HG03064 (cell line): ENCODE results near the gene ECEL1.
A peak's percentile ranks its signal among the peaks of the same experiment; 100 is the strongest.
"Not testable (repeated sequence)": the region's sequence is repeated elsewhere in the genome, so short reads cannot be mapped to it uniquely, and the experiment has no call there.

ENCODE experiments used
- ATAC-seq: cut with Tn5 transposase; IDR thresholded peaks from one replicate; pipeline ENCODE4 v1.9.1; 2021; ENCODE audit warnings: low read depth; ENCODE audit not compliant: unreplicated experiment

The ECEL1 gene

DNA sequence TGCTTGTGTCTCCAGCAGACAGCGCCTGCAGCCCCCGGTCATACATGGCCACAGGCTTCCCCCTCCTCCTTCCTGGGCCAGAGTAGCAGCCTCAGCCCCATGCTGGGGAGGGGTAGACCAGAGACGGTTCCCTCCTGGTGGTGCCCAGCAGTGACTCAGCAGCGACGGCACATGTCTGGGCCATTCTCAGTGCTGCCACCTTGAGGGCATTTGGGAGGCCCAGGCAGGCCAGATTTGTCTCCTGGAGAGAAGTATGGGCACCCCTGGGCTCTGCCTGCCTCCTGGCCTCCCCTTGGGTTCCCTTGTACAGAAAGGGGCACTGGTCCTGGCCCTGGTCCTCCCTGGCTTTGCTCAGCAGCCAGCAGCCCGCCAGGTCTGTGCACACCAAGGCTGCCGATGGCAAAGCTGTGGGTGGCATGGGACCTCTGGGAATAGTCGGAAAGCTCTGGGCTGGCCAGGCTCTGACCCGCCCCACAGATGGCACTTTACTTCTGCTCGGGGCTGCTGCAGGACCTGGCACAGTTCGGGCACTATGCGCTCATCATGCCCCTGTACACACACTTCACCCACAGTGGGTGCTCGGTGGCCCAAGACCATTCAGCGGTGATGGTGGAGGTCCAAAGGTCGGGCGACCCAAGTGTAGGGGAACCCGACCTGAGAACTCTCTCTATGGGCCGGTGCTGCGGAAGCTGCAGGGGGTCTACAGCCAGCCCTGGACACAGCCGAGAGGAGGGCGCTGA is 43.1 kb downstream of the ECEL1 start:
- ATAC-seq: no peak

DNA sequence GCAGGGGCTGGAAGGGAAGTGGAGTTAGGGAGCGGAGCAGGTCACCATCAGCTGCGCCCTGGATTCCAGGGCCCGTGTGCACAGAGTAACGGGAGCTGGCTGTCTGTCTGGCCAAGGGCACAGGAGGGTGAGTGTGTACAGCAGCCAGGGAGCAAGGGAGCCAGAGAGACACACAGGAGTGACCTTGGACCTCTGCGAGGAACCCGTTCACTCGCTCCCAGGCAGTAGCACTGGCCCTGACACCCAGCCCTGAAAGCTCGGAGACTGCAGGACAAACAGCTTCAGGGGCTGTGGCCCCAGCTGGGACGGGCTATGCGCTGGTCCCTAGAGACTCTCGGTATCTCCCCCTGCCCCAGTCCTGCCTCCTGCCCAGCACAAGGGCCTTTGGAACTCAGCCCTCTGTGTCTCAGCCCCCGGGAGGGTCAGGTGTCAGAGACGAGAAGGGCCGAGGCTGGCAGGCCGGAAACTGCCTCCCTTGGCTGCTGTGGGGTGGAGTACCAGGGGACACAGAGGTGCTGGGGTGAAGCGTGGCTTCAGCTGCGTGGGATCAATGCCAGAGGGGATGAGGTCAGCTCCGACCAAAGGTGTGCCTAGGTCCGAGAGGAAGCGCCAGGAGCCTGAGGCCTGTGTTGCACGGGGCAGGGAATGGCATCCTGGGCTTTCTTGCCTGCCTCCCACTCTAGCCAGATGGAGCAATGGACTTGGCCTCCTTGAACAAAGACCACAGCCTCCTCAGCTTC is 43.8 kb downstream of the ECEL1 start:
- ATAC-seq: not testable (repeated sequence)

DNA sequence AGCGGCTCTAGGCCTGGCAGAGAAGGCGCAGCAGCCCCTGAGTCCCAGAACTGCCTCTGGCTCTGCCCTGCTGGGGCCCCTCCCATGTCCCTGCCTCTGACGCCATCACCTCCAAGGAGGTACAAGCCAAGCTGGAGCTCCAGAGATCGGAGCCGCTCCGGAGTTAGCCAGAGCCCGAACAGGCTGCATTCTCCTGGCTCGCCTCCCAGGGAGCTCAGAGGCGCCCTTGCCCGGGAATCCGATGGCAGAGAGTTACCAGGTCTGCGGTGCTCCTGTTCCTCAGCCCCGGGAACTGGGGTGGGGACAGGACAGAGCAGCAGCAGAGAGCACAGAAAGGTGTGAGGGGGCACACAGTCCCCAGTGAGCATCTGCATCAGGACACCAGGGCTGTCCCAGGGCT is 44.6 kb downstream of the ECEL1 start:
- not testable (repeated sequence) for ATAC-seq

DNA sequence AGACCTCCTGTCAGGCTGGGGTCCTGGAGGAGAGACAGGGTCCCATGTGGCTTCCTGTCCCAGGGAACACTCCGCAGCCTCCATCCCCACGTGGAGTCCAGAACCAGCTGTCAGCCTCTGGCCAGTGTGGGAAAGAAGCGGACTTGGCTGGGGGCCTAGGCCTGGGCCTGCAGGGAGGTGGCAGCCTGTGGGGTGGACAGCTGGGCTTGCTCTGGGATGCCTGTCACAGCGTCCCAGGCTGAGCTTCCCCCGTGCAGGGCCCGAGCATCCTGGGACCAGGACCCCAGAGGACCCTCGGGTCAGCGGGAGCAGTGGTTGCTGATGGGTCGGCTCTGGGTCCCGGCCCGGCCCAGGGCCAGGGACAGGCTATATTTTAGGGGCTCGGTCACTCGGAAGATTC is 45.2 kb downstream of the ECEL1 start:
- ATAC-seq: not testable (repeated sequence)

DNA sequence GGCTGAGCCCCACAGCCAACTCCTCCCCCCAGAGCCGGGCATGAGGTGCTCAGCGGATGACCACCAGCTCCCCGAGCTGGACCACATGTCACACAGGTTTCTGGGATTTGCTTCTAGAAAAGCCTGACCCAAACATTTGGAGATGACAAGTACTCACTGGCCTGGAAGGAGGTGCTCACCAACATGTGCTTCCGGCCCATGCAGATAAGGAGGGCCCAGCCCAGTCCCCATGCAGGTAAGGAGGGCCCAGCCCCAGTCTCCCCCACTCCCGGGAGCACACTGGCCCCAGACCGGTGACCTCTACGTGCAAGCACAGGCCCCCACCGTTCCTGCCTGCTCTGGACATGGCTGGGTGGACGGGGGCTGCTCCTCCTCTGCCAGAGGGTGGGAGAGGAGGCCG is 45.7 kb downstream of the ECEL1 start:
- ATAC-seq: not testable (repeated sequence)

DNA sequence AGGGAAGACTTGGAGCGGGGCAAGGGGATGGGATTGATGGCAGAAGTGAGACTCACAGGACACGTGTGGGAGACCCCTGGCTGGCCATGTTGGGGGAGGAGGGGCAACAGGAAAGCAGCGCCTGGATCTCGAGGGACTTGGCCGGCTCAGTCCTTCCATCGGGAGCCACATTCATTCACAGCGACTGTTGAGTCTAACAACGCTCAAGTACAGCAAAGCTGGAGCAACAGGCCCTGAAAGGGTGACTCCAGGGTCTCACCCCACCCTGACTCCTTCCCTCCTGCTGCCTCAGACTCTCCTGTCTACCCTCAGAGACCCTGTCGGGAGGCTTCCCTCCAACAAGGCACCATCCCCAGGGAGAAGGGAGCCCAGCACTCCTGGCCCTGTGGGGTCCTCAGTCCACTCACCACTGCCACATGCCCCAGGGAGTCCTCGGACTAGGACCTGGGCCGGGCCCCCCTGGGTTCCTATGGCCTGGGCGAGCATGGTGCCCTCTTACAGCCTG is 46.4 kb downstream of the ECEL1 start:
- ATAC-seq: no peak

DNA sequence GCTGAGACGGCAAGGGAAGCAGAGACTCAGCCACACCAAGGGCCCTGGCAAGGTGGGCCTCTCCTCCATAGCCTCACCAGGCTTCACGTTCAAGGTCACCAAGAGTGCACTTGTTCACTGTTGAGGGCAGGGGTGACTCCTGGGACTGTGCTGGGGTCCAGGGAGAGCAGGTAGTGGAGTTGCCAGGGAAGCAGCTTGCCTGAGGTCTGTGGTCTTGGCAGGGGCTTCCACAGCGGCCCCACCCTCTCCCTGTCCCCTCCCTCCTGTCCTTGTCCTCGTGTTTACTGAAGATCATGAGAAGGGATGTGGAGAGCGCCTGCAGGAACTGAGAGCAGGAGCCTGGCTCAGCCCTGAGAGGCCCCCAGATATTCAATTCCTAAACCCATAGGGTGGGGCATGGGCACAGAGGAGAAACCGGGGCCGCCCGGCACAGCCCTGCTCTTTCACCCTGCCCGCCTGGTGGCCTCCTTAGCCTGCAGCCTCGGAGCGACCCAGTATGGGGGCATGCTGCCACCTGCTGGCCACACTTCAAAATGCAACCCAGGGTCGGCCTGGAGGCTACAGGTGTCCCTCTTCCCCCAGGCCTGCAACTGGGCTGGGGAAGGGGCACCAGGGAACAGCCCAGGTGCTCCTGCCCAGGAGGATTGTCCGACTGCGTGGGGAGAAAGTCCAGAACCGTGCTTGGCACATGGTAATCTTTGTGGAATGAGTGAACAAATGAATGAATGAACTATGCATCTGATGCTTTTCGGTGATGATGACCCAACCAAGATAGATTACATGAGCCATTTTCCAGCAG is 47.2 kb downstream of the ECEL1 start:
- ATAC-seq: peak; percentile 64

DNA sequence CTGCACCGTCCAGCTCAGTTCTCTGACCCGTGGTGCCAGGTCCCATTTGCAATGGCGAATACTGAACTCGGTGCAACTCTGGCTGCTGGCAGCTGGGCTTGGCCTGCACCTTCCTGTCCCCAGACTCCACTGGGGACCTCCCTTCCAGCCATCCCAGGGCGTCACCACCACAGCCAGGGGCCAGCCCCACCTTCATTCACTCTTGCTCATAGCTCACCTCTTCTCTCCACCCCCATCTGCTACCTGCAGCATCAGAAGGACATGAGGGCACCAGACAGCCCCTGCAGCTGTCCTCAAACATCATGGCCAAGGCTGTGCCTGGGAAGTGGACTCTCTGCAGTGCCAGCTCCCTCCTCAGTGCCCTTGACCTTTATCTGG is 47.9 kb downstream of the ECEL1 start:
- ATAC-seq: no peak

DNA sequence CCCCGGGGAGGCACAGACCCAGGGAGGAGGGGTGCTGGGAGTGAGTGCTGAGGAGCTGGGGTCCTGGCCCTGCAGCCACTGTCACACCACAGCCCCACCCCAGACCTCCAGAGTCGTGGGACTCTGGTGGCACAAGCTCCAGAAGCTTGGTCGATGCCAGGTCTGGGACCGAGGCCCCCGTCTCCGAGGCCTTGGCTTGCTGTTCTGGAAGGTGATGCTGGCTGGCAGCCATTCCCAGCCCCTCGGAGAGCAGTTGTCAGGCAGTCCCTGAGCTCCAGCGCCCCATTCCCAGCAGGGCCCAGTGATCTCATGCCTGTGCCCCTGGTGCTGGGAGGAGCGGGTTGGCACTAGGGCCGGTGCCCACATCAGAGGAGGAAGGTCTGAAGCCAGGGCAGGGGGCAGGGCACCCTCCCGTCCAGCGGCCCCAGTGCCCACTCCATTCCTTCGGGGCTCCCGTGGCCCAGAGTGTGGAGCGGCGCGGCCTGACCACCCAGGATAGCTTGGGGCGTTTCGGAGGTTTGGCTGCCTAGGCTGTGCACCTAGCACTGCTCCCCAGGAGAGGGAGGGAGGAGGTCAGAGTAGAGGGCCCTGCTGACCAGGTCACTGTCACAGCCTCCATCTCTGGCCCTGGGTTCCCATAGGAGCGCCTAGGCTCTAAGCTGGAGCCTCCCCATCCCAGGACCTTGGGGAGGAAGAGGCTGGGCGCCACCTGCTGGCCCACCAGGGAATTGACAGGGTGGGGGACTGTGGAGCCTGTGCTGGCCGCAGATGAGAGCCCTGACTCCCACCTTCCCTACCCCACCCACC is 48.5 kb downstream of the ECEL1 start:
- ATAC-seq: no peak

DNA sequence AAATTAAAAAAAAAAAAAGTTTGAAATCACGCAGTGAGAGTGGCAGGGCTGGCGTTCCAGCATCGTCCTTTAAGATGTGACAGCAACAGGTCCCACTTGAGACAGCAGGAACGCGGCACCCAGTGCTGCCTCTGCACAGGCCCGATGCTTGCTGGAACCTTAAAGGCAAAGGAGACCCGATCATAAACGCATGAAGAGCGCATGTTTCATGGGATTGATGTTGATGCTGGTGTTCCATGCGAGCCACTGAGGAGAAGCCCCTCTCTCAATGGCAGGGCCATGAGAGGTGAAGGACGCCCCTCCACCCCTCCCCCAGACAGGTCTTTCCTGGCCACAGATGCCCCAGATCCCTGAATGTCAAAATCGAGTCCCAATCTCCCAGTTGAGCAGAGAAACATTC is 49.5 kb downstream of the ECEL1 start:
- ATAC-seq: no peak

DNA sequence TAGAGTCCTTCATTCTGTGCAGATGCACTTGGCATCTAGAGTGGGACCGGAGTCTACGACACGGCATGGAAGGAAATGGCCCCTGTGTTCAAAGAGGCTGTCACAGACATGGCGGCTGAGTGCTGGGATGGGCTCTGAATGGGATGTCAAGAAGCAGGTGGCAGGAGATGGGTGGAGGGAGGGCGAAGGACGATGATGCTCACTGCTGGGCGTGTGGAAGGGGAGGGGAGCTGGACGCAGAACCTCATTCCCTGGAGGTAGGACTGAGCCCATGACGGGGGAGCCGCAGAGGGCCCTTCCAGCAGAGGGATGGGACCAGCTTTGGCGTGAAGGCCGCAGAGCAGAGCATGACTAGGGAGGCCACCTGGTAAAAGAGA is 50.5 kb downstream of the ECEL1 start:
- ATAC-seq: no peak

DNA sequence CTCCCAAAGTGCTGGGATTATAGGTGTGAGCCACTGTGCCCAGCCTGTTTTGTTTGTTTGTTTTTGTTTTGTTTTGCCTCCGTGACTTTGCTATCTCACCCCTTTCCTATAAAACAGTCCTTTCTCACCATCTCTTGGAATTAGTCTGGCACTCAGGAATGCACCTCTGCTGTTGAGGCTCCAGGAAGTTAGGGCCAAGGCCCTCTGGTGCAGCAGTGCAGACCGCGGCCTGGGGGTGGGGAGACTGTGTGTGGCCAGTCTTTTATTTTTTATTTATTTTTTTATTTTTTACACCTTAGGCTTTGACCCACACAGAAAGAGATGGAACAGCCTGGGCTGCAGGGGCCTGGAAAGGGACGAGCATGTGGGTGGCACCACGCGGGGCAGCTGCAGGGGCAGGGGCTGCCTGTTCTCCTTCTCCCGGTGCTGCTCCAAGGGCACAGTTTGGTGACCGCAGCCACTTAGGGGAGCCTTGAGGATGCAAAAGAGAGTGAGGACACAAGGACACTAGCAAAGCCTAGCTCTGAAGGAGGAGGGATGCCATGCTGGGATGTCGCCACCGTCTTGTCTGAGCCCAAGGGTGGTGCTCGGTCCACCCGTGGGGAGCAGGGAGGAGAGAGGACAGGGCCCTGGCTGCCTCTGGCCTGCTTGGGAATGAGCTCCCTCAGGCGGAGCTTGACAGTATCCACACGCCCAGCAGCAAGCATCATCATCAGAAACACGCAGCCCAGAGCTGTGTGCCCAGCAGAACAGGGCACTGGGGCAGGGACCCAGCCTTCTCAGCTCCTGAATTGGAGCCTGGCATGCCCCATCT is 51.0 kb downstream of the ECEL1 start:
- no peak for ATAC-seq

DNA sequence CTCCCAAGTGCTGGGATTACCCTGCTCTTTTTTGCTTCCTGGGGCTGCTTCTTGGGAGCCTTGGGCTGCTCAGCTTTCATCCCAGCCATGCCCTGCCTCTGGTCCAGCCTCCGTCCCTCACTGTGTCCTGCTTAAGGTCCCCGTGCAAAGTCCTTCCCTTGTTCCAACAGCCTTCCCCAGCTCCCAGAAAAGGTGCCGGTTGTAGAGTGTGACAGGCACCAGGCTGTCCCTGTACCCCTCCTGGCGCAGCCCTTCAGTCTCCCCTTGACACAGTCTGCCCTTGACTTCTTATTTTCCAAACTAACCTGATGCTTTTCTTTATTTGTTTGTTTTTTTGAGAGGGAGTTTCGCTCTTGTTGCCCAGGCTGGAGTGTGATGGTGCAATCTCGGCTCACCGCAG is 51.8 kb downstream of the ECEL1 start:
- ATAC-seq: no peak

DNA sequence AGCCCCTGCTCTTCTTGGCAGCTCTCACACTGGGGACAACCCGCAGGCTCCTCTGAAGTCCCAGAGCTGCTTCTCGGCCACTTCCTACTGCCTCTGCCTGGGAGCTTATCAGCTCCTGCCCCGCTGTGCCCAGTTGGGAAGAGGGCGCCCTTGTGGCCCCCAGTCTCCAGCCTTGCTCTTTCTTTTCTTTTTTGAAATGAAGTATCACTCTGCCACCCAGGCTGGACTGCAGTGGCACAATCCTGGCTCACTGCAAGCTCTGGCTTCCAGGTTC is 52.3 kb downstream of the ECEL1 start:
- ATAC-seq: no peak

DNA sequence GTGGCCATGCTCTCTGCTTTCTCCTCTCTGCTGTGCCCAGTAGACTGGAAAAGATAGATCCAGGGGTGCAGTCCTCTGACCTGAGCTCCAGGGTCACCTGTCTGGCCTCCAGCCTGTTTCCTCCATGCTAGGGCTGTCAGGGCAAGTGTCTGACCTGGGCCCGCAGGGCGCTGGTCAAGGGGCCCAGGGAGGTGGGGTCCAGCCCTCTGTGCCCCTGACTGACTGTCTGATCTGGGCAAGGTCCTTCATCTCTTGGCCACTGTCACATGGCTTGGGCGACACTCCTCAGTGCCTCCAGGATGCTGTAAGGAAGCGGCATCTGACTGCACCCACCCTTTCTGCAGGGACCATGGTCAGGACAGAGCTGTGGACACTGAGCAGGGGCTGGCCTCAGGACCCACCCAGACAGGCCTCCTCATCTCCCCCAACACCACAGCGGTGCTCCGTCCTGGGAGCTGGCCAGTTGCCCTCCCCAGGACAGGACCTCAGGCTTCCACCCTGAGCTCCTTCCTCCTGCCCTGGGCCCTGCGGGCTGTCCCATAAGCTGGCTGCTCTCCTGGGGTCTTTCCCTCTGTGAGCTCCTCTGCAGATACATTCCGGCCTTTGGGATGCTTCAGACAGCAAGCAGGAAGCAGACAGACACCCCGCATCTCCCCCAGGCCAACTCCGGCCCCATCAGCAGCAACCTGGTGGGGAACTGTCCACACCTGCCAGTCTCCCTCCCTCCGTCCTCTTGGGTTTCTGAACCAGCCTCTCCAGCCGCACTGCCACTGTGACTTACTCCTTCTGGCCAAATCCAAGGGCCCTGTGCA is 52.9 kb downstream of the ECEL1 start:
- no peak for ATAC-seq

DNA sequence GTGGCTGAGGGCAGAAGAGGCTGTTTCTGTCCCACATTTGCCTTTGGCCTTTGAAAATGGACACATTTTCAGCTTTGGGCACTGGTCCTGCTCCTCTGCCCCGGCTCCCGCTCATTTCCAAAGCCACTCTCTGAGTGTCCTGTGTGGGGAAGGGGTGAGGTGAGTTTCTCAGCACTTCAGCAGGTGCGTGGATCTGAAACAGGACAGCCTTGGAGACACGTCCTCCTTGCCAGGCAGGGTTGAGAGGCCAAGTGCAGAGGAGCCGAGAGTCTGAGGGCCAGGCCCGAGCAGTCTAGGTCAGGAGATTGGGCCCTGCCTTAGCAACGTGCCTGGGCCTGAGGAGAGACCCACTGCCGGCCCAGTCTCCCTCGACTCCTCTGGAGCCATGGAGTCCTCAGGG is 53.5 kb downstream of the ECEL1 start:
- ATAC-seq: no peak

DNA sequence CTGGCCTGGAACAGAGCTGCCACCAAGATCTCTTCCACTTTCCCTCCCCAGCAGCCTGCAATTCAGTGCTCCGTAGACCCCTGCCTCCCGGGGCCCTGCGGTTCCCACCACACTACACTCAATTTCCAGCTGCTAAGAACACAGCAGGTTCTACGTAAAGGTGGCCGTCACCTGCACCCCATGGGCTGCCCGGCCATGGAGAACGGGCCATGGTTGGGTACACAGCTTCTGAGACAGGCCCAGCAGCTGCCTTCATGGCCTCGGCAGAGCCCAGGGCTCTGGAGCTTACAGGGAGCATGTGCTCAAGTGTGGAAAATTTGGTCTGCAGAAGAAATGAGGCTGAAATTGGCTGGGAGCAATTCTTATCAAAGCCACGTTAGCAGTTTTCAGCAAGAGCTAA is 54.0 kb downstream of the ECEL1 start:
- ATAC-seq: not testable (repeated sequence)

DNA sequence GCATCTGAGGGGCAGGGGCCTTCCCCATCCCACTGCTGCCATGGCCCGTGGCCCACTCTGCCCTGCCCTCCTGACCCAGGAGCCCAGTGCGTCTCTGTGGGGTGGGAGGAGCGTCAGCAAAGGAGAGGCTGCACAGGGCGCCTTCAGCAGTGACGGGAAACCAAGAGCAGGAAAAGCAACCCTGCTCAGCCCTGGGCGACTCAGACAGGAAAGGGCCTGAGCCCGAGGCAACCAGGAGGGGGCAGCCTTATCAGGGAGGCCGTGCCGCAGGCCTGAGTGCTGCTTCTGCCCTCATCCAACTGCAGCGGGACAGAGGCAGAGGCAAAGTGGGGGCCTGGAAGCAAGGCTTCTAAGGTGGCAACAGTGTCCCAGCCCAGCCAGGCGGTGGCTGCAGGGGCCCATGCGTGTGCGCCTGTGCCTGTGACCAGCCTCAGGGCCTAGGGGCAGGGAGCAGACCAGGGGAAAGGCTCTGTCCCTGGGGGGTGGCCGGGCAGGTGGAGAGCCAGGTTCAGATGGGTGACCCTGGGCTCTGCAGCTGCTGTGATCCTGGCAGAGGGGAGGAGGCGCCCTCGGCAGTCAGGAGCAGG is 54.9 kb downstream of the ECEL1 start:
- ATAC-seq: no peak
